Measurements from ENCODE around the gene PRSS2.

The PRSS2 gene

GRCh38 chr7:142785841-142786250 lies 15.1 kb downstream of the PRSS2 start:
- no peak for DNase-seq (ENCODE audit: low spot score)

GRCh38 chr7:142787034-142787768 lies 16.4 kb downstream of the PRSS2 start:
- DNase-seq (ENCODE audit: low spot score): no peak

DNA sequence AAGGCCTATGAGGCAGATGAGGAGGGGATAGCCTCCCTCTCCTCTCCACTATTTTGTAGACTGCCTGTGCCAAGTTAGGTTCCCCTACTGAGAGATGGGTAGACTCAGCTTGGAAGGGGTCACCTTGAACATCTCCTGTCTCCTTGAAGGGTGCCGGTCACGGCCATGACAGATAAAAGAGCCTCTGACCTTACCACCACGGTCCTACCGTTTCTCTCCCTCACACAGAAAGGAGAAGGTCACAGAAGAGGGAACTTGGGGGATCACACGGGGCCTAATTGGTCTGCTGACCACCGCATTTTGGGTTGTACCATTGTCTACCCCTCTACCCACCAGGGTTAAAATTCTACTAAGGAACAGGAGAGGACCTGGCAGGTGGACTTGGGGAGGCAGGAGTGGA lies 17.0 kb downstream of the PRSS2 start:
- DNase-seq (ENCODE audit: low spot score): no peak

DNA sequence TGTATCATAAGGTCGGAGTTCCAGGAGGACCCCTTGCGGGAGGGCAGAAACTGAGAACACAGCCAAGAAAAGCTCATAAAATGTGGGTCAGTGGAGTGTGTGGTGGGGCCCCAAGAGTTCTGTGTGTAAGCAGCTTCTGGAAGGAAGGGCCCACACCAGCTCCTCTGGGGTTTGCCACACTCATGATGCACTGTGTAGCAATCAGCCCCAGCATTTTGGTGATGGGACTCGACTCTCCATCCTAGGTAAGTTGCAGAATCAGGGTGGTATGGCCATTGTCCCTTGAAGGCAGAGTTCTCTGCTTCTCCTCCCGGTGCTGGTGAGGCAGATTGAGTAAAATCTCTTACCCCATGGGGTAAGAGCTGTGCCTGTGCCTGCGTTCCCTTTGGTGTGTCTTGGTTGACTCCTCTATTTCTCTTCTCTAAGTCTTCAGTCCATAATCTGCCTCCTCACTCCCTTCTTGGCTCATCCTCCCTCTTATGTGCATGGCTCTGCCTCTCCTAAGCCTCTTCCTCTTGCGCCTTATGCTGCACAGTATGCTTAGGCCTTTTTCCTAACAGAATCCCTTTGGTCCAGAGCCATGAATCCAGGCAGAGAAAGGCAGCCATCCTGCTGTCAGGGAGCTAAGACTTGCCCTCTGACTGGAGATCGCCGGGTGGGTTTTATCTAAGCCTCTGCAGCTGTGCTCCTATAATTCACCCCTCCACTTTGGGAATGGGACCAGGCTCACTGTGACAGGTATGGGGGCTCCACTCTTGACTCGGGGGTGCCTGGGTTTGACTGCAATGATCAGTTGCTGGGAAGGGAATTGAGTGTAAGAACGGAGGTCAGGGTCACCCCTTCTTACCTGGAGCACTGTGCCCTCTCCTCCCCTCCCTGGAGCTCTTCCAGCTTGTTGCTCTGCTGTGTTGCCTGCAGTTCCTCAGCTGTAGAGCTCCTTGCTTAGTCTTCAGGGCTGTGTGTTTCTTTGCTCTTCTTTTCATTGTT lies 17.8 kb downstream of the PRSS2 start:
- no peak for DNase-seq (ENCODE audit: low spot score)

DNA sequence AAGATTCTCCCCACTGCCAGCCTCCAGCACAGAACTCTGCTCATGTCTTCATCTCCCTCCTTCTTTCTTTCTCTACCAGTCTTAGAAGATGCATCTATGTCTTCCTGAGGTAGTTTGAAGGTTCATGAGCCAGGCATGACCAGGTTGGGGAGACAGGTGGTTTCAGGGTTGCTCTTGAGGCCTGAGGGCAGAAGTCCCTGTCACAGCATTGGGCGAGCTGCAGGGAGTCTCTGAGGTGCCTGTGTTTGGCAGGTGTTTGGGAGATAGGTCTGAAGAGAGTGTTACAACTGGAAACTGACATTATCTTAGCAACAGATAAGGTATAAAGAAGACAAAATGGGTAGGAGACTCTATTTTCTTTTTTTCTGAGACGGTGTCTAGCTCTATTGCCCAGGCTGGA lies 18.7 kb downstream of the PRSS2 start:
- DNase-seq (ENCODE audit: low spot score): no peak

DNA sequence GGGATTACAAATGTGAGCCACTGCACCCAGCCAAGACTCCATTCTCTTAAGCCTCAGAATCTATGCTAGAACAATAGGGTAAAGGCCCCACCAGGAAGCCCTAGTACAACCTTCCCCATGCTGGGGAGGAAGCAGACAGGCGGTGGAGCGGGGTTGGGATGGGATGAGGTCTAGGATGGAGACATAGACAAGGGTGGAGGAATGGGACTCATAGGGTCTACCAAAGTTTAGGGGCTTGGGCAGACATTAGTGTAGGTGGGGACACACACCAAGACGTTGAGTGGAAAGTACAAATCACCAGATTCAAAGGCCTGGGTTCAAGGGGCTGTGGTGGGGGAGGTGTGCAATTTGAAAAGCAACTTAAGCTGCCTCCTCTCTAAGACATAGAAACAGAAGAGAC lies 19.3 kb downstream of the PRSS2 start:
- no peak for DNase-seq (ENCODE audit: low spot score)

DNA sequence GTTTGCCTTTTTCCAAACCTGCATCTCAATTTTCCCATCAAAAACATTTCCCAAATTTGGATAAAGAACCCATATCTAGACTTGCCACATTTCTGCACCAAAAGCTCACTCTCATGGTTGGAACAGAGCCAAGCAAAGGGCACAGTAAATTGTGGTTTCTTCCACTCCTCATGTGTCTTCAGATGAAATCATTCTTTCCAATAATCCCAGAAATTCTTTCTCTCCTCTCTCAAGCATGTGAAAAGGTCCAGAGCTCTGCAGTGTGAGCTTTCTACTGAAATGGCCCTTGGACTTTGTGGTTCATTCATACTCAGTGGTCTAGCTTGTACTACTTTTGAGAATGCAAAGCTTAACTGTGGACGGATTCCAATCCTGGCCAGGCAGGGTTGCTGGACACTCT lies 19.8 kb downstream of the PRSS2 start:
- DNase-seq (ENCODE audit: low spot score): no peak

DNA sequence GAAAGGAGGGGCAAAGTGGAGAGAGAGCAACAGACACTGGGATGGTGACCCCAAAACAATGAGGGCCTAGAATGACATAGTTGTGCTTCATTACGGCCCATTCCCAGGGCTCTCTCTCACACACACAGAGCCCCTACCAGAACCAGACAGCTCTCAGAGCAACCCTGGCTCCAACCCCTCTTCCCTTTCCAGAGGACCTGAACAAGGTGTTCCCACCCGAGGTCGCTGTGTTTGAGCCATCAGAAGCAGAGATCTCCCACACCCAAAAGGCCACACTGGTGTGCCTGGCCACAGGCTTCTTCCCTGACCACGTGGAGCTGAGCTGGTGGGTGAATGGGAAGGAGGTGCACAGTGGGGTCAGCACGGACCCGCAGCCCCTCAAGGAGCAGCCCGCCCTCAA lies 20.7 kb downstream of the PRSS2 start:
- DNase-seq (ENCODE audit: low spot score): no peak

DNA sequence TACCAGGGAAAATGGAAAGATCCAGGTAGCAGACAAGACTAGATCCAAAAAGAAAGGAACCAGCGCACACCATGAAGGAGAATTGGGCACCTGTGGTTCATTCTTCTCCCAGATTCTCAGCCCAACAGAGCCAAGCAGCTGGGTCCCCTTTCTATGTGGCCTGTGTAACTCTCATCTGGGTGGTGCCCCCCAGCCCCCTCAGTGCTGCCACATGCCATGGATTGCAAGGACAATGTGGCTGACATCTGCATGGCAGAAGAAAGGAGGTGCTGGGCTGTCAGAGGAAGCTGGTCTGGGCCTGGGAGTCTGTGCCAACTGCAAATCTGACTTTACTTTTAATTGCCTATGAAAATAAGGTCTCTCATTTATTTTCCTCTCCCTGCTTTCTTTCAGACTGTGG lies 21.4 kb downstream of the PRSS2 start:
- no peak for DNase-seq (ENCODE audit: low spot score)

GRCh38 chr7:142792593-142792992 lies 21.8 kb downstream of the PRSS2 start:
- no peak for DNase-seq (ENCODE audit: low spot score)

DNA sequence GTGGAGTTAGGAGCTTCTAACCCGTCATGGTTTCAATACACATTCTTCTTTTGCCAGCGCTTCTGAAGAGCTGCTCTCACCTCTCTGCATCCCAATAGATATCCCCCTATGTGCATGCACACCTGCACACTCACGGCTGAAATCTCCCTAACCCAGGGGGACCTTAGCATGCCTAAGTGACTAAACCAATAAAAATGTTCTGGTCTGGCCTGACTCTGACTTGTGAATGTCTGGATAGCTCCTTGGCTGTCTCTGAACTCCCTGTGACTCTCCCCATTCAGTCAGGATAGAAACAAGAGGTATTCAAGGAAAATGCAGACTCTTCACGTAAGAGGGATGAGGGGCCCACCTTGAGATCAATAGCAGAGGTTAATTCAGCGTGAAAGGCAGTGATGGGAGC lies 22.4 kb downstream of the PRSS2 start:
- no peak for DNase-seq (ENCODE audit: low spot score)

DNA sequence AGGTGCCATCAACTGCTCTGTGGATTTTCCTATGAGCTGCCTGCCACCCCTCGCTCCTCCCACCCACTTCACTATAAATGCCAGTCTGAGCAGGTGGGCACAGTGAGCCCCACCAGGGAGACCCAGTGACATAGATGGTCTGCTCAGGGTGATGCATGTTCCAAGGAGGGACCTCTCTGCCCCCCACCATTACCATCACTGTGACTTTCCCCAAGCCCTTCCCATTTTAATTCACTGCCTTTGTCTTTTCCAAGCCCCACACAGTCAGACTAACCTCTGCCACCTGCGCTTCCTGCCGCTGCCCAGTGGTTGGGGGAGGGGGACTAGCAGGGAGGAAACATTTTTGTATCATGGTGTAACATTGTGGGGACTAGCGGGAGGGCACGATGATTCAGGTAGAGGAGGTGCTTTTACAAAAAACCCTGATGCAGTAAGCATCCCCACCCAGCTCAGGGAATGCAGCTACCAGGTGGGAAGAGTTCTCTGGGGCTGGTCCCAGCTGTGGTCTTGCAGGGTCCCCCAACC lies 24.6 kb downstream of the PRSS2 start:
- no peak for DNase-seq (ENCODE audit: low spot score)

- DNase-seq (ENCODE audit: low spot score): no peak
Observed at GRCh38 chr7:142796001-142796500, 25.3 kb downstream of the PRSS2 start.

DNA sequence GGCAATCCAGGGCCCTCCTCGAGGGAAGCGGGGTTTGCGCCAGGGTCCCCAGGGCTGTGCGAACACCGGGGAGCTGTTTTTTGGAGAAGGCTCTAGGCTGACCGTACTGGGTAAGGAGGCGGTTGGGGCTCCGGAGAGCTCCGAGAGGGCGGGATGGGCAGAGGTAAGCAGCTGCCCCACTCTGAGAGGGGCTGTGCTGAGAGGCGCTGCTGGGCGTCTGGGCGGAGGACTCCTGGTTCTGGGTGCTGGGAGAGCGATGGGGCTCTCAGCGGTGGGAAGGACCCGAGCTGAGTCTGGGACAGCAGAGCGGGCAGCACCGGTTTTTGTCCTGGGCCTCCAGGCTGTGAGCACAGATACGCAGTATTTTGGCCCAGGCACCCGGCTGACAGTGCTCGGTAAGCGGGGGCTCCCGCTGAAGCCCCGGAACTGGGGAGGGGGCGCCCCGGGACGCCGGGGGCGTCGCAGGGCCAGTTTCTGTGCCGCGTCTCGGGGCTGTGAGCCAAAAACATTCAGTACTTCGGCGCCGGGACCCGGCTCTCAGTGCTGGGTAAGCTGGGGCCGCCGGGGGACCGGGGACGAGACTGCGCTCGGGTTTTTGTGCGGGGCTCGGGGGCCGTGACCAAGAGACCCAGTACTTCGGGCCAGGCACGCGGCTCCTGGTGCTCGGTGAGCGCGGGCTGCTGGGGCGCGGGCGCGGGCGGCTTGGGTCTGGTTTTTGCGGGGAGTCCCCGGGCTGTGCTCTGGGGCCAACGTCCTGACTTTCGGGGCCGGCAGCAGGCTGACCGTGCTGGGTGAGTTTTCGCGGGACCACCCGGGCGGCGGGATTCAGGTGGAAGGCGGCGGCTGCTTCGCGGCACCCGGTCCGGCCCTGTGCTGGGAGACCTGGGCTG lies 26.0 kb downstream of the PRSS2 start:
- no peak for DNase-seq (ENCODE audit: low spot score)

- no peak for DNase-seq (ENCODE audit: low spot score)
Observed at GRCh38 chr7:142797391-142798377, 26.9 kb downstream of the PRSS2 start.

- no peak for DNase-seq (ENCODE audit: low spot score)
Observed at GRCh38 chr7:142798451-142799436, 28.0 kb downstream of the PRSS2 start.

DNA sequence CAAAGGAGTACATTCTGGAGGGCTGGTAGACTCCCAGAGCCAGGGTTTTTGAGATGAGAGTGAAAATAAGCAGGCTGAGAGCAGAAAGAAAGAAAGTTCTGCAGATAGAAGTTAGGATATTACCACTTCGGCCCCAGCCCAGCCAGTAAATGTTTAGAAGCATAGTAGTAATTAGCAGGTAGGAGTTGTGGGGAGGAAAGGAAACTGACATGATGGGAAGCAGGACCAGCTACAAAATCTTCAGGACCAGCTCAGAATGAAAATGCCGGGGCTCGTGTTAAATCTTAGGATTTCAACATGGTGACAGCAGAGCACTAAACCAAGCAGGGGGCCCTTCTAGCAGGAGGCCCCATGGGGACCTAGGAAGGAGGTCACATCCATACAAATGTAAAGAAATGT lies 28.7 kb downstream of the PRSS2 start:
- DNase-seq (ENCODE audit: low spot score): no peak

DNA sequence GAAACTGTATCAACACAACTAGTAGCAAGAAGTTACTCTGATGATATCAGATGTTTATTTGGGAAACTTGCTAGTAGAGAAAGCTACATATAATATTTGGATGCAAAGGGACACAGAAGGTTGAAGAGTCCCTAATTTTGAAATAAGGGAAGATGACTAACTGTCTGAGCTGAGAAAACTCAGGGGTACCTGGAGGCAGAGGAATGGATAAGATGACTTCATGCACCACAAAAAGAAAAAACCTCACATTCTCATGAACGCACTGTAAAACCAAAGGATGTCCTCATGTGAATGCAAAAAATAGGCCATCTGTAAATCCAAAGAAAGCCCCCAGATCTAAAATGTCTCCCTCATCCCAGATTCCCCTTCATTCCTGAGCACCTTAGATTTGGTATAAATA lies 29.3 kb downstream of the PRSS2 start:
- no peak for DNase-seq (ENCODE audit: low spot score)

Measured in SK-N-DZ (cell line).